SU-DHL-6 (cell line): ENCODE results near the gene MBP.

ENCODE experiments used
- H2AFZ ChIP-seq: fragments of 200-600 bp; sonication (generic); 2 replicates; pipeline ENCODE4 v1.6.1; 2014; ENCODE audit warnings: low read depth, mild to moderate bottlenecking, moderate library complexity, mixed read lengths, antibody characterized with exemption, low read length; ENCODE audit not compliant: severe bottlenecking
- H3F3A ChIP-seq: fragments of 200-600 bp; shearing (Covaris generic); 2 replicates; pipeline ENCODE4 v1.6.0; 2016; ENCODE audit warnings: antibody characterized with exemption, mild to moderate bottlenecking; ENCODE audit not compliant: insufficient read depth
- H3K27ac ChIP-seq: fragments of 200-600 bp; sonication (generic); 2 replicates; pipeline ENCODE4 v1.5.1; 2016; ENCODE audit warnings: low read depth, mild to moderate bottlenecking, low read length, moderate library complexity, mixed read lengths
- H3K27me3 ChIP-seq: fragments of 200-600 bp; sonication (generic), shearing (Covaris generic); 2 replicates; pipeline ENCODE4 v1.6.0; 2014; ENCODE audit warnings: mild to moderate bottlenecking, low read length
- H3K36me3 ChIP-seq: fragments of 200-600 bp; sonication (generic); 2 replicates; pipeline ENCODE4 v1.6.1; 2014; ENCODE audit warnings: mild to moderate bottlenecking, low read length, mixed read lengths
- H3K4me2 ChIP-seq: fragments of 300-600, 200-600 bp; shearing (Covaris generic), sonication (generic); 2 replicates; pipeline ENCODE4 v1.6.0; 2014; ENCODE audit warnings: low read length, low read depth, mild to moderate bottlenecking; ENCODE audit not compliant: poor library complexity, severe bottlenecking
- H3K4me3 ChIP-seq: fragments of 200-600 bp; sonication (generic); 2 replicates; pipeline ENCODE4 v1.5.1; 2014; ENCODE audit warnings: antibody characterized with exemption, low read length, mild to moderate bottlenecking, mixed read lengths; ENCODE audit not compliant: insufficient read depth, poor library complexity, severe bottlenecking
- H3K79me2 ChIP-seq: fragments of 200-600 bp; sonication (generic); 2 replicates; pipeline ENCODE4 v1.6.1; 2014; ENCODE audit warnings: mild to moderate bottlenecking, low read length, moderate library complexity; ENCODE audit not compliant: insufficient read depth
- H3K9ac ChIP-seq: fragments of 200-600 bp; sonication (generic); 2 replicates; pipeline ENCODE4 v1.7.0; 2014; ENCODE audit warnings: mild to moderate bottlenecking, low read length
- H3K9me2 ChIP-seq: fragments of 200-600 bp; sonication (generic); replicated peaks from 2 replicates; pipeline ENCODE4 v1.6.1; 2014; ENCODE audit warnings: low read length; ENCODE audit not compliant: insufficient read depth
- H3K9me3 ChIP-seq: fragments of 200-600 bp; sonication (generic); 2 replicates; pipeline ENCODE4 v1.6.1; 2014; ENCODE audit warnings: low read length, mixed read lengths; ENCODE audit not compliant: insufficient read depth
- H4K20me1 ChIP-seq: fragments of 200-600 bp; sonication (generic); 2 replicates; pipeline ENCODE4 v1.6.1; 2014; ENCODE audit warnings: low read depth, mild to moderate bottlenecking, antibody characterized with exemption, low read length, moderate library complexity, mixed read lengths
- EZH2phosphoT487 ChIP-seq: fragments of 200-600 bp; sonication (generic), shearing (Covaris generic); conservative IDR thresholded peaks from 2 replicates; pipeline ENCODE4 v1.6.1; 2018; ENCODE audit warnings: mild to moderate bottlenecking, antibody characterized with exemption, low read length, moderate library complexity, mixed read lengths
- TF ChIP-seq, protein P1 (sequence below): fragments of 200-600 bp; sonication (generic); IDR thresholded peaks from one replicate; pipeline ENCODE4 v1.5.1; 2017; ENCODE audit warnings: antibody characterized with exemption, mild to moderate bottlenecking, low read length, moderate library complexity; ENCODE audit not compliant: insufficient read depth, poor library complexity, severe bottlenecking

Gene MBP

DNA sequence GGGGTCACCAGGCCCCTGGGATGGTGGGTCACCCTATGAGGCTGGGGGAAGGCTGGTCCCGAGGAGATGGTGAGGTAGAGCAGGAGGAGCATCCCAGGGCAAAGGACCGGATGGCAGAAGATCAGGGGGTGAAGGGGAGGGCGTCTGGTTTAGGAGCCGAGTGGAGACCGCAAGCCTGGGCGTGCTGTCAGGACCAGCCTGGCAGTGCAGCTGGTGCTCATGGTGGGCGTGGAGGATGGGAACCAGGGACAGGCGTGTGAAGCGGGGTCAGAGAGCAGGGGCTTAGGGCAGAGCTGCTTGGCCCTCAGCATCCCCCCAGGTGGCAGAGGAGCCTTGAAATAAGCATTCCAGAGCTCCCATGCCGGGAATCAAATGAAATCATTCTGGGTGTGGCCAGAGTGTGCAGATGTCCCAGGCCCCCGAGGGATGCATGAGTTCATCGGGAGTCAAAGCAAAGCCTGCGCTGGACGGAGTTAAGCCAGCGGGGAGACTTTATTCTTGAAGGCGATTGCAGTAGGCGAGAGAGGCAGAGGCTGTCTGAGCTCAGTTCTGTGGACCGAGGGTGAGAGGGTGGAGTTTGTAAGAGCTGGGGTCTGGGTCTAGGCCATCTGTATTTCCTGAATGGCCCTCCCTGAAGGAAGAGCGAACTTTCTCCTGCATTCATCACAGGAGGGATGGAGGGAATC is 33.1 kb upstream of the MBP start:
- Histone ChIP-seq H2AFZ (no peak overlapping the region), H3K9me2 (no peaks in the 10 kb centered on the region), H3K27me3 (no peaks in the 10 kb centered on the region; the same call in 1 of the 2 replicates), H3K4me2 (no peak overlapping the region), H3F3A (no peaks in the 10 kb centered on the region), H3K36me3 (no peaks in the 10 kb centered on the region), H3K27ac (no peak overlapping the region), H3K9ac (no peak overlapping the region), H4K20me1 (no peaks in the 10 kb centered on the region), H3K4me3 (no peak overlapping the region), H3K79me2 (no peaks in the 10 kb centered on the region), H3K9me3 (no peaks in the 10 kb centered on the region)
- TF ChIP-seq EZH2phosphoT487 = no peak
- TF ChIP-seq, protein P1, sequence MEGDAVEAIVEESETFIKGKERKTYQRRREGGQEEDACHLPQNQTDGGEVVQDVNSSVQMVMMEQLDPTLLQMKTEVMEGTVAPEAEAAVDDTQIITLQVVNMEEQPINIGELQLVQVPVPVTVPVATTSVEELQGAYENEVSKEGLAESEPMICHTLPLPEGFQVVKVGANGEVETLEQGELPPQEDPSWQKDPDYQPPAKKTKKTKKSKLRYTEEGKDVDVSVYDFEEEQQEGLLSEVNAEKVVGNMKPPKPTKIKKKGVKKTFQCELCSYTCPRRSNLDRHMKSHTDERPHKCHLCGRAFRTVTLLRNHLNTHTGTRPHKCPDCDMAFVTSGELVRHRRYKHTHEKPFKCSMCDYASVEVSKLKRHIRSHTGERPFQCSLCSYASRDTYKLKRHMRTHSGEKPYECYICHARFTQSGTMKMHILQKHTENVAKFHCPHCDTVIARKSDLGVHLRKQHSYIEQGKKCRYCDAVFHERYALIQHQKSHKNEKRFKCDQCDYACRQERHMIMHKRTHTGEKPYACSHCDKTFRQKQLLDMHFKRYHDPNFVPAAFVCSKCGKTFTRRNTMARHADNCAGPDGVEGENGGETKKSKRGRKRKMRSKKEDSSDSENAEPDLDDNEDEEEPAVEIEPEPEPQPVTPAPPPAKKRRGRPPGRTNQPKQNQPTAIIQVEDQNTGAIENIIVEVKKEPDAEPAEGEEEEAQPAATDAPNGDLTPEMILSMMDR = no peak

DNA sequence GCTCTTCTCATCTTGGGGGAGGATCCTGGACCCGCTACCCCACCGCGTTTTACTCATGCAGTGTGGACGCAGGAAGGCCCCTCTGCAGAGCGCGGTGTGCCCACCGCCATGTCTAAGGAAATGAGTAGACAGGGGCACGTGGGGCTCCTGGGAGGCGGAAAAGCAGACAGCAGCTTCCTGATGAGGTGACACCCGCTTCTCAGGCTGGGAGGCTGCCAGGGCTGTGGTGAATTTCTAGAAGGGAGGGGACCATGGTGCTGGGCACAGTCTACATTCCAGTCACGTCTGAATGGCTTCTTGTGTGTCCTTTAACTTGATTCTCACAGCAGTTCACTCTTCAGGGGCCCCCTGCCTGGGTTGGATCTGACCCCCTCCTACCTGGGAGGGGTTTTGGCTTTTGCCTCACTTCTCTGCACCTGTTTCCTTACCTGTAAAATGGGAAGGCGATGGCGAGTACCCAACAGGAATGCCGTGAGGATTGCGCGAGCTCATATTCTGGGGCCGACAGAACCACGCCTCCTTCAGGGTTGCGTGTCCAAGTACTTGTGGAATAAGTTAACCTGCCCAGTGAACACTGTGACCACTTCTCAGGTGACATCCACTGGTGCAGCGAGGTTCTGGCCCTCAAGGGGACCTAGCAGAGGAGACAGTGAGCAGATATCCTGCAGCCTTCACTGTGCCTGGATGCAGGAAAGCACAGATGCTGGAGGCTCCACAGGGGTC is 32.3 kb upstream of the MBP start:
- no peaks in the 10 kb centered on the region for H3K36me3 ChIP-seq
- no peaks in the 10 kb centered on the region for H3K9me3 ChIP-seq
- H3K9me2 ChIP-seq = no peaks in the 10 kb centered on the region
- no peaks in the 10 kb centered on the region for H3F3A ChIP-seq
- H3K4me2 ChIP-seq = no peak overlapping the region
- TF ChIP-seq EZH2phosphoT487 = no peak
- TF ChIP-seq, protein P1 = no peak
- no peaks in the 10 kb centered on the region for H4K20me1 ChIP-seq
- H3K79me2 ChIP-seq = no peaks in the 10 kb centered on the region
- no peaks in the 10 kb centered on the region; the same call in 1 of the 2 replicates for H3K27me3 ChIP-seq
- H3K9ac ChIP-seq = no peak overlapping the region
- no peak overlapping the region for H3K27ac ChIP-seq
- no peak overlapping the region for H2AFZ ChIP-seq
- no peak overlapping the region for H3K4me3 ChIP-seq

DNA sequence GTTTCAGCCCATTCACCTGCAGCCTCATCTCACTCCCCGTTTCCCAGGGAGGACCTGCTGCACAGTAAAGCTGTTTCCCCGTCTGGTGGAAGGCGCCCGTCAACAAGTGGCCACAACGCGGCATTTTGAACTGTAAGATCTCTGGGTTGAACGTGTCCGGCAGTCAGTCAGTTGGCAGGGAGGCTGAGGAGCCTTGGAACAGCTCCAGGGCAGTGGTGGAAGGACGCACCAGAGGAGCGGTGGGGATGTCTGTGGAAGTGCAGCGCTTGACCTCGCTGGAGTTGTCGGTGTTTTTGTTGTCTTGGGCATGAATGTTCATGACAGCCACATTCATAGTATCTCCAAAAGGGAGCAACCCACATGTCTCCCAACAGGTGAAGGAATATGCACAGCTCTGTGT is 31.4 kb upstream of the MBP start:
- Histone ChIP-seq H3K27me3 (no peaks in the 10 kb centered on the region; the same call in 1 of the 2 replicates), H3K9me2 (no peaks in the 10 kb centered on the region)

More for the DNA sequence above, 31.4 kb upstream of the MBP start:
- no peaks in the 10 kb centered on the region for H3K36me3 ChIP-seq
- no peaks in the 10 kb centered on the region for H3K79me2 ChIP-seq
- no peak for TF ChIP-seq EZH2phosphoT487
- TF ChIP-seq, protein P1 = no peak
- no peaks in the 10 kb centered on the region for H3F3A ChIP-seq
- H3K27ac ChIP-seq = no peak overlapping the region
- H3K4me2 ChIP-seq = no peak overlapping the region
- no peaks in the 10 kb centered on the region for H4K20me1 ChIP-seq
- H2AFZ ChIP-seq = no peak overlapping the region
- no peak overlapping the region for H3K9ac ChIP-seq
- no peaks in the 10 kb centered on the region for H3K9me3 ChIP-seq
- H3K4me3 ChIP-seq = no peak overlapping the region
